ENCODE measurements around the gene TMED5.

DNA sequence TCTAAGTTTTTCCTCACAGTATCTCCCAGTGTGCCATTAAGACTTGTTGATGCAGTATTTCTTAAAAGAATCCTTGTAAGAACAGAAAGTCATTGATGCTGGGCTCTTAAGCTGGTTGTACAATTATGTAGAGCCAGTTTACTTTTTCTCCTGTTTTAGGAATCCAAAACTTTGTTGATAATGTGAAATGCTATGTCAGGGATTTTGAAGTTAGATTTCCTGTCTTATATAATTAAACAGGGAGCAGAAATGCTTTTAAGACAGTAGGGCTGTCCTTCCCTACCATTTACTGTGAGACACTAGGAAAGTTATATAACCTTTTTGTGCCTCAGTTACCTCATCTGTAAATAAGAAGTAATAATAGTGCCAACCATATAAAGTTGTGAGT is 26.3 kb upstream of the TMED5 start:
- TF ChIP-seq, protein P1, sequence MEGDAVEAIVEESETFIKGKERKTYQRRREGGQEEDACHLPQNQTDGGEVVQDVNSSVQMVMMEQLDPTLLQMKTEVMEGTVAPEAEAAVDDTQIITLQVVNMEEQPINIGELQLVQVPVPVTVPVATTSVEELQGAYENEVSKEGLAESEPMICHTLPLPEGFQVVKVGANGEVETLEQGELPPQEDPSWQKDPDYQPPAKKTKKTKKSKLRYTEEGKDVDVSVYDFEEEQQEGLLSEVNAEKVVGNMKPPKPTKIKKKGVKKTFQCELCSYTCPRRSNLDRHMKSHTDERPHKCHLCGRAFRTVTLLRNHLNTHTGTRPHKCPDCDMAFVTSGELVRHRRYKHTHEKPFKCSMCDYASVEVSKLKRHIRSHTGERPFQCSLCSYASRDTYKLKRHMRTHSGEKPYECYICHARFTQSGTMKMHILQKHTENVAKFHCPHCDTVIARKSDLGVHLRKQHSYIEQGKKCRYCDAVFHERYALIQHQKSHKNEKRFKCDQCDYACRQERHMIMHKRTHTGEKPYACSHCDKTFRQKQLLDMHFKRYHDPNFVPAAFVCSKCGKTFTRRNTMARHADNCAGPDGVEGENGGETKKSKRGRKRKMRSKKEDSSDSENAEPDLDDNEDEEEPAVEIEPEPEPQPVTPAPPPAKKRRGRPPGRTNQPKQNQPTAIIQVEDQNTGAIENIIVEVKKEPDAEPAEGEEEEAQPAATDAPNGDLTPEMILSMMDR (conservative IDR thresholded peaks at IDR 0.05), result no peak
- TF ChIP-seq EZH2 (IDR thresholded peaks at IDR 0.05; ENCODE audit: low read depth), result no peak

Measured in PC-9 (cell line).